Dedifferentiated amniotic fluid mesenchymal stem cell (primary cell): Measurements from ENCODE around the gene ELOB.
"Not testable (repeated sequence)": the region's sequence is repeated elsewhere in the genome, so short reads cannot be mapped to it uniquely, and the experiment has no call there.

Experiments used
- DNase-seq: peaks from one replicate; pipeline ENCODE4 v3.0.0-alpha.2; 2016; ENCODE audit errors: extremely low spot score

ELOB gene

DNA sequence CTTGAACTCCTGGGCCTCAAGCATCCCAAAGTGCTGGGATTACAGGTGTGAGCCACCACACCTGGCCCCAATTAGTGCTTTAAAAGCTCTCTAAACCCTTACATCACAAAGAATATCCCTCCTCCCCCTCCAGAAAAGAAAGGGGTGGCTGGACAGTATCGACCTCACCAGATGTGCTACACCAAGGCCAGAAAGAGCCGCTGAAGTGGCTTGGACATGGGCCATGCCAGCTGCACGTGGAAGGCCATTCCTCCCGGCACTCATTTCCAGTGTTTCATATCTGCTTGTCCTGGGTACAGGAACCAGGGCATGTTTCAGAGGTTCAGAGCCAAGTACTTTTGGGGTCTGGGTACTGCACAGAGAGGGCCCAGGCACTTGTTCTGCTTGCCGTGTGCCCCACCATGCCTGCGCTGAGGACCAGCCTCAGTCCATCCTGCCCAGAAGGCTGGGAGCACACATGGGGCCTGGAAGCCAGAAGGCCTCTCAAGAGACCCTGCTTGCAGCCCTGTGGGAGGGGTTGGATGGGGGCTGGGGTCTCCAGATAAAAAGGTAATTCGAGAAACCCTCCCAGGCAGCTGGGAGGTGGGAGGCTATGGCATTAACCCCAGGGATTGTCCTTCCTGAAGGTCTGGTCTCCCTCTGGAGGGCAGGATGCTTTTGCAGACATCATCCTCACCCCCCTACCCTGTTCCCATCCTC lies 28.2 kb downstream of the ELOB start:
- DNase-seq: no peak

DNA sequence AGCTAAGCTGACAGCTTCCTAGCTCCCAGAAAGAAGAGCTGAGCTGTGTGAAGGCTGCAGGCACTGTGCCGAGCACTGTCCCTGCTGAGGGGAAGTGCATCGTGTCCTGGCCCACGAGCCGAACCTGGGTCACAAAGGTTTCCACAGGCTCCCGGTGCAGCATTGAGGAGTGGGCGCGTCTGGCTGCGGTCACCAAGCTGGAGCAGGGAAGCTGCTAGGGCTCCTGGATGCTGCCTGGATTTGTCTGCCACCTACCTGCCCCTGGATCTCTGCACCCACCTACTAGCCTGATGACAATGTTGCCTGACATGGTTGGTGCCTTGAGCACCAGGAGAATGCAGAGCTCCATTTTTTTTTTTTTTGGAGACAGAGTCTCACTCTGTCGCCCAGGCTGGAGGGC lies 31.1 kb downstream of the ELOB start:
- no peak for DNase-seq

DNA sequence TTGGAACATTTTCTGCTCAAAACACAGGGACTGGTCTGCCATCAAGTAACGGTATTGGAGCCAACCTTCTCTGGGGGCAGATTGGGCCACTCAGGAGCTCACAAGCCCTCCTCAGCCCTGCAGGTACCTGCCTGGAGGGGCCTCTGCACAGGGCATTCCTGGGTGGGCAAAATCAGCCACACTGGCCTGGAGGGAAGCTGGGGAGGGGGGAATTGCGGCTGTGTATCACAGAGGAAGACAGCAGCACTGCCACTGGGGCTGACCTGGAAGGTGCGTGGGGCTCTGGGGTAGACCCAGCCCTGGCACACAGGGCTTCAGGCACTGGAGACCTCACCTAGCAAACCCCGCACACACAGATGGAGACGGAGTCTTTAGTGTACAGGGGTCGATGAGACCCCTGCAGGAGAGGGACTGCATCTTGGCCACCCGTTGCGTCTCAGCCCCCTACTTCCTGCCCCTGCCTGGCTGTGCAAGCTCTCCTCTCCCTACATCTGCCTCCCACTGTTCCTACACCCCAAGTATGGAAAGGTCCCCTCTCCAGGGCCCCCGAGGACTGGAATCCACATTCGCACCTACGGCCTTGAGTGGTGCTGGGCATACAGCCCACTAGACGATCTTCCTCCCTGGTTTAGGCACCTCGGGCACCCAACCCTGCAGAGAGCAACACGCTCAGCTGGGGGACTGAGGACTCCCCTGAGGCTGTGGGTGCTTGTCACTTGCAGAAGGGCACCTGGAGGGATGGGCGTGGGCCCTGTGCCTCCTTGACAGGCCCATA lies 31.8 kb downstream of the ELOB start:
- DNase-seq: no peak

DNA sequence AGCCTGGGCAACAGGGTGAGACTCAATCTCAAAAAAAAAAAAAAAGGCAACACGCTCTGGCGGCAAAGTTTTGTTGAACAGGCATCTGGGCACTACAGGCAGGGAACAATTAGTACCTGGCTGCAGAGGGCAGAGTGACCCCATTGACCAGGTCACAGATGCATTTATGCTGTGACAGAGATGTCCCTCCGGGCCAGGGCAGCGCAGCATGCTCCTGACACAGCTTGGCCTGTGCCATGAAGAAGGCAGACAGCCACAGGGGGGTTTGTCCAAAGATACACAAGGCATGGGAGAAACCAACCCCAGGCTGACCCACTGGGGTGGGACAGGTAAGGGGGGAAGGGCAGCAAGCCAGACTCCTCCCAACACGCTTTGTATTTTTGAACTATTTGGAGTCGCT lies 32.4 kb downstream of the ELOB start:
- no peak for DNase-seq

DNA sequence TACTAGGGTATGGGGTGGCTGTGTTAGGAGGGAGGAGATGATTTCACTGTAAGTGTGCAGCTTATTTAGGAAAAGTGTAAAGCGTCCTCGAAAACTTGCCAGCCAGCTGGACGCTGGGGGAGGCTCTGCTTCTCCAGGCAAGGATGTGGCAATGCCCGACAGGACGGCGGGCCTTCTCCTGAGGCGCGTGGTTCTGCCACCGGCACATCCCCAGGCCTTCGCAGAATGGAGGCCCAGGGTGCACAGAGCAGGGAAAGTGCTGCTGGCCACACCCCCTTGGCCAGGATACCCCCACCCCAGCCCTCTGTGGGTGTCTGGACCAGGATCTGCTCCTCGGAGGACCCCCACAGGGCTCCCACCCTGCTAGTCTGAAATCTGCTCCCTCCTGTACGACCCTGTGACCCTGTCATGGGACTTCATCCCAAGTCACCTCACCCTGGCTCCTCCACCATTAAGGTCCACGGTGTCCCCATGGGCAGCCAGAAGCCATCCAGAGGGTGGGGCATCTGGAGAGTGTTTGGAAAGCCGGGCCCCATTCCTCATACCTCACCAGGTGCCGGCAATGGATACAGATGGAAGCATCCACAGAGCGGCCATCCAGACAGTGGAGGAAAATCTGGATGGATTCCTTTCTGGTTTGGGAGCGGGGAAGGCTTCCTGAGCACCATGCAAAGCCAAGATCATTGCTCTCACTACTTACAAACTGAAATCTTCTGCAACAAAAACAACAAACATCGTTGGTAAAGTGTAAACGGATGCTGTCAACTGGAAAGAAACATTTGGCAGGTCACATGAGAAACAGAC lies 33.9 kb downstream of the ELOB start:
- DNase-seq: no peak

DNA sequence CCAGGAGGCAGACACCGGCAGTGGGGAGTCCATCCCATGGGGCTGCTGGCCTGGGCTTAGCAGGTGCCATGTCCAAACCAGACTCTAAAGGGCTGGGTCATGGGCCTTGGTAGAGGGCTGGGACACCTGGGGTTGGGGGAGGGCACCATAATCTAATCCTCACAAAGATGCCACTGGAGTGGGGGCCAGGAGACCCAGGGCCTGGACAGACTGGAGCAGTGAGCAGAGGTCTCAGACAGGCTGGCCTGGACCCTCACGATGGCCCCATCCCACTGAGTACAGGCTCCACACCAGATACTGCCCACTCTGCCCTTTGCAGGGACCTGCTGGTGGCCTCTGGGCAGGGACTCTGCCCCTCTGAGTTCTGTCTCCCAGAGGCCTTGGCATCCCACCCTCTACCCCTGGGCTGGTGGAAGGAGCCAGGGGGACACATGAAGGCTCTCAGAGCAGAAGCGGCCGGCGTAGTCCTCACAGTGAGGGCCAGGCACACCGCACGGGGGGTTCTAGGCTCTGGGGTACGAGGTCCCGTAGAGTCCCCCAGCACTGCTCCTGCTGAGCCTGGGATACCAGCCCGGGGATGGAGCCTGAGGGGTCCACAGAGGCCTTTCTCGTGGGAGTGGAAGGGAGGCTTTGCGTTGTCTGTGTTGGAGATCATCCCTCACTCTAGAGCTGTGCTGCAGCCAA lies 34.6 kb downstream of the ELOB start:
- DNase-seq: no peak

DNA sequence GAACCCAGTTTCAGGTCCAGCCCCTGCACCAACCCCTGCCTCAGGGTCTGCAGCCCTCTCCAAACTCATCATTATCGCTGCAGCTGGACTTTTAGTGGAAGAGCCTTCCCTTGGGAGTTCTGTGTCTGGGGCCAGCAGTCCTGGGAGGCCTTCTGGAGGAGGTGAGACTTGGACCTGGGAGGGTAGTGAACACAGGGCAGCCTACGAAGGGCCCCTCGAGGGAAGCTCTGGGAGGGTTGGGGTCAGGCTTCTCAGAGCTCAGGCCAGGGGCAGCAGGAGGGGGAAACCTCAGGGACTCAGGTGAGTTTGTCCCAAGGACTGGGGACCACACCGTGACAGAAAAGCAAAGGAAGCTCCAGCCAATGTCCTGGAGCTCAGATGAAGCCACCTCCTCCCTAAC lies 35.9 kb downstream of the ELOB start:
- DNase-seq: no peak

DNA sequence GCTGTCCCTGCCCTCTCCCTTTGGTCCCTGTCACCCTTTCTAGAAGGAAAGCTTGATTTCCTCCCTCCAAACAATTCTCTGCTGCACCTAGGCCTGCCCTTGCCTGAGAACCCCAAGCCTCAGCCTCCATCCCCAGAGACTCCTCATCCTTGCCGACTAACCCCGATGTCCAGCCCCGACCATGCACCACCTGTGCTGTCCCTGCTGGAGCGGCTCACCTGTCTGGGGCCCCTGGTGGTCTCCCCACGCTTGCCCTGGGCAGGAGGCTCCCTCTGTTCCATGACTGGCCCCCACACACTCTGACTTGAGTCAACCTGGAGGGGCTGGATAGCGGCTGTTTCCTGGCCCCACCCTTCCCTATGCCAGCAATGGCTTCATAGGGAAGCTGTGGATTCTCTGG lies 36.6 kb downstream of the ELOB start:
- no peak for DNase-seq

DNA sequence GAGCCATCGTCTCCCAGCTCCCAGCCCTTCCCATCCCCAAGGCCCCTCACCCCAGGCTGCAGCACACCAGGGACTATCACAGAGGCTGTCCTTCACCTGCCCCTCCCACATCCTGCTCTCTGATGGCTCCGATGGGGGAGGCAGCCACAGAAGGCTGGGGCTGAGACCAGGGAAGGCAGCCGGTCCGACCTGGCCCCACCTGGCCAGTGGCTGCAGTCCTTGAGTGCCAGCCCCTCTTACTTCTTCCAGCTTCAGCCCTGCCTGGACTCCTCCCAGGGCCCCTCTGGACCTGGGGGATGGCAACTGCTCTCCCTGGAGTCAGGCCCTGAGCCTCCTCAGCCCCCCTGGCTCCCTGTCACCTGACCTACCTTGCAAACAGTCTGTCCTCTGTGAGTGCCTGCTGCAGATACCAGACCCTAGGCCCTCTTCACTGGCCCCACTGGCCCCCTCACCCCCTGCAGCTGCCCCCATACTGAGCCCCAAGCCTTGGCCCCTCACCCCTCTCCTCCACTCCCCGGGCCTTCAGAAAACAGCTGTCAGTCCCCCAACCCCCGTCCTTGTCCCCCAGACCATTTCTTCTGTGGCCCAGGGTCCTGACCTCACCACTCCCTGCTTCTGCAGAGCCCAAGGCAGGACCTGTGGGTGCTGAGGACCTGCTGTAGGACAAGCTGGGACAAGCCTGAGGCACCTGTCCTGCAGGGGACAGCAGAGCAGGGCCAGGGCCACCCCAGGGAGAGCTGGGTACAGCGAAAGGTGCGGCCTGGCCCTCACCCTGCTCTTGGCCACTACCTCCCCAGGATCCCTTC lies 37.3 kb downstream of the ELOB start:
- DNase-seq: no peak

DNA sequence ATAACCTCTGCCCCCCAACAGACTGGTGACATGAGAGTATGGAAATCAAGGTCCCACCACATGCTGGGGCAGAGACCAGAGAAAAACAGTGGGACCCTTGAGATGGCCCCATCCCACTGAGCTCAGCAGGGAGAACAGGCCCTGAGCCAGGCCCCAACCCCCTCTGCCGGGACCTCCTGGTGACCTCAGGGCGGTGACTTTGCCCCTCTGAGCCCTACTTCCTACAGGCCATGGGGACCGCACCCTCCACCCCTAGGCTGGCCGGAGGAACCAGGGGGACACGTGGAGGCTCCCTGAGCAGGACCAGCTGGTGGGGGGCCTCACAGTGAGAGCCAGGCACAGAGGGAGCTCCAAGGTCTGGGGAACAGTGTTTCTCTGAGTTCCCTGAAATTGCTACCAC lies 38.5 kb downstream of the ELOB start:
- DNase-seq: no peak

DNA sequence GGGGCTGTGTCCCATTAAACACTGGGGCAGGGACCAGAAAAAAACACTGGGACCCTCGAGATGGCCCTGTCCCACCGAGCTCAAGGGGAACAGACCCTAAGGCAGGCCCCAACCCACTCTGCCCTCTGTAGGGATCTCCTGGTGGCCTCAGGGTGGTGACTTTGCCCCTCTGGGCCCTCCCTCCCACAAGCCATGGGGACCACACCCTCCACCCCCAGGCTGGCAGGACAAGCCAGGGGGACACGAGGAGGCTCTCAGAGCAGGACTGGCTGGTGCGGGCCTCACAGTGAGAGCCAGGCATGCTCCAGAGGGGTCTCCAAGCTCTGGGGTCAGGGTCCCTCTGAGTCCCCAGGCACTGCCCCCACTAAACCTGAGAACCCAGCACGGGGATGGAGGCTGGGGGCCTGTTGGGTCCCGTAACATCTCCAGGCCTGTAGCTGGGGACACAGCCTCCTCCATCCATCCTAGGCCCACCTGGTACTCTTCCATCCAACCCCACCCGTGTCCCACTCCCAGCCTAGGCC lies 39.1 kb downstream of the ELOB start:
- no peak for DNase-seq

DNA sequence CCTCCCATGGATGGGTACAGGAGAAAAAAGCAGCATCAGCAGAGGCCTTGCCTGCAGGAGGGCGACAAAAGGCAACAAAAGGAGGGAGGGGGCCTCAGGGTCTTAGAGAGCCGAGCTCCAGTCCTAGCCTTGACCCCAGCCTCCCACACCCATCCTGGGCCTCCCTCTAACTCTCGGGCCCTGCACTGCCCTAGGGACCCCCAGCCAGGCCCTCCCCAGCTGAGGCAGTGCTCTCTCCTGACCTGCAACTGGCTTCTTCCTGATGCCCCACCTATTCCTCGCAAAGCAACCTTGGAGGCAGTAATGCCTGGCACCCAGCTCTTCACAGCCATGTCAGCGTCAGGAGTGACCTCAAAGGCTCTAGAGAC lies 39.9 kb downstream of the ELOB start:
- DNase-seq: no peak

DNA sequence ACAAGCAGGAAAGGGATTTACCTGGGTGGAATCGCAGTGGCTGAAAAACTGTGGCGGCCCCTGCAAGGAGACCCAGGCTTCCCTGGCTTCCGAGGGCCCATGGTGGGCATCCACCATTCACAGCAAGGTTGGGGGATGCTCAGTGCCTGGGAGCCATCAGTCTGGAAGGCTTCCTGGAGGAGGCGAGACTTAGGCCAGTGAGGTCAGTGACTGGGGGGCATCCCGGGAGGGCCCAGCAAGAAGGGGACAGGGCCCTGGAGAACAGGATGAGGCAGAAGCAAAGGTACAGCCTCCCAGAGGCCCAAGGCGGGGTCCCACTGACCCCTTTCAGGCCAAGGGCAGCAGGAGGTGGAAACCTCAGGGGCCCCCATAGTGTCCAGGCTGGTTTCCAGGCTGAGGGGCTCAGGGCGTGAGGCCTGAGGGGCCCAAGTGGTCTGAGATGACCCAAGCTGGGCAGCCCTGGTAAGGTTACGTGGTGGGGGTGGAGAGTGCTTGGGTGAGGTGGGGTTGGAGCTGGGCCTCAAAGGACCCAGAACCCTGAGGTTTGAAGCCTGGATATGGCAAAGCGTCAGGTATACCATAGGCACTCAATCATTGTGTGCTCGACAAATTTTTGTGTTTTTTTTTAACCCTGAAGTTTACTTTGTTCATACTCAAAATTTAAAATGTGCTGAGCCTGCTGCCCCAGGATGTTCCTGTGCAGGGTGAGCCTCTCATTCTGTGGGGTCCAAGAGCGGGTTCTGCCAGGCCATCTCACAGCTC lies 40.4 kb downstream of the ELOB start:
- DNase-seq: no peak

DNA sequence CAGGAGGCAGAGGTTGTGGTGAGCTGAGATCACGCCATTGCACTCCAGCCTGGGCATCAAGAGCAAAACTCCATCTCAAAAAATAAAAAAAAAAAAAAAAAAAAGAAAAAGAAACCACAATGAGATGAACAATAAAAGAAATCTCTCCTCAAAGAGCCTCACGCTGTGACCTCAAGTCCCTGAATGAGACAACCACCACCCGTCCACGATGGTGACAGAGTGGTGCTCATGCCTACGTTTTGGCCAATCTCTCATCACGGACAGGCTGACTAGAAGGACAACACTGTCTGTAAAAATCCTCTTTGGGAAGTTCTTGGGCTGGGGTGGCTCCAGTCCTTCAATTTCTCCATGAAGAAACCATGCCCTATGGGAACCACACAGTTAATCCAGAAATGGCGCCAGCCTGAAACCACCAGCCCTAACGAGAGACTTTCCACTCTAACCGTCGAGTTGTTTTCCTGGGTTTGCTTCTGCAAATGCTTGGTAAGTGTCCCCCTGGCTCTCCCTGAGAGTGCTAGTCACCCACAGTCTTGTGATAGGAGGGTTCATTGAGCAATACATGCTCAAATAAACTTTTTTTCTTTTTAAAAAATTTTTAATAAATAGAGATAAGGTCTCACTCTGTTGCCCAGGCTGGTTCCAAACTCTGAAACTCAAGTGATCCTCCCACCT lies 42.1 kb downstream of the ELOB start:
- DNase-seq: no peak

DNA sequence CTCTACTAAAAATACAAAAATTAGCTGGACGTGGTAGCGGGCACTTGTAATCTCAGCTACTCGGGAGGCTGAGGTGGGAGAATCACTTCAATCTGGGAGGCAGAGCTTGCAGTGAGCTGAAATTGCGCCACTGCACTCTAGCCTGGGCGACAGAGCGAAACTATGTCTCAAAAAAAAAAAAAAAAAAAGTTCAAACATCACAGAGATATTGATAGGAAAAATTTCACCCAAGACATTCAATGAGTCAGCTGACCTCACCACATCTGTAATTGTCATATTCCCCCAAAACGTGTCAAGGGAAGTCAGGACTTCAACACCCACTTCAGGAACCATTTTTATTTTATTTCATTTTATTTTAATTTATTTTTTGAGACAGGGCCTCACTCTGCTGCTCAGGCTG lies 49.0 kb downstream of the ELOB start:
- no peak for DNase-seq

DNA sequence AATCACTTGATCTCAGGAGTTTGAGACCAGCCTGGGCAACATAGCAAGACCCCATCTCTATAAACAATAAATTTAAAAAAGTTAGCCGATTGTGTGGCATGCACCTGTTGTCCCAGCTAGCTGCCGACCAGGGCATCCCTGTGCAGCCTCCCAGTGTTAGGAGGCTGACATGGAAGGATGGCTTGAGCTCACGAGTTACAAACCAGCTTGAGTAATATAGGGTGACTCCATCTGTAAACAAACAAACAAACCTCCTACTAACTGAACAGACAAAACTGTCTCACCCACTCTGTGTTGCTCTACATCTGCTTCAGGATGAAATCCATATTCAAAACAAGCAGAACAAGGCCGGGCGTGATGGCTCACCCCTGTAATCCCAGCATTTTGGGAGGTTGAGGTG lies 50.2 kb downstream of the ELOB start:
- DNase-seq: no peak

DNA sequence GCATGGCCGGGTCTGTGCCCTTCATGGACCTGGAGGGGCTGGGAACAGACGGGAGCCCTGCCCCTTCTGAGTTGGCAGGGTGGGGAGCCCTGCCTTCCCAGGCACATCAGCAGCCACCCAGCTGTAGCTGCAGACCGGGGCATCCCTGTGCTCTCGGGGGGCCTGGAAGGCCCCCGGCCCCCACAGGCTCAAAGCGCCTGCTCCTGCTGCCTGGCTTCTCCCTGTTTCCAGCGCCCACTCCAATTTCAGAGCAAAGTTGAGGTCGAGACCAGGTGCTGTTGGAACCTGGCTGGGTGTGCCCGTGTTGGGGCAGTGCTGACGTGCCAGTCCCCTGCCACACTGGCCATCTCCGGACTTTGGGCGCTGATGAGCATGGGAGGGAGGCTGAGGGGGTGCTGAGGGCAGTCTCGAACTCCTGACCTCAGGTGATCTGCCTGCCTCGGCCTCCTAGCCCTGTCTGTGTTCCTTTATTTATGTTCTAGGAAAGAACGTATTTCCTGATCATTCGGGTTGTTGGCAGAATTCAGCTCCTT lies 52.2 kb downstream of the ELOB start:
- no peak for DNase-seq

DNA sequence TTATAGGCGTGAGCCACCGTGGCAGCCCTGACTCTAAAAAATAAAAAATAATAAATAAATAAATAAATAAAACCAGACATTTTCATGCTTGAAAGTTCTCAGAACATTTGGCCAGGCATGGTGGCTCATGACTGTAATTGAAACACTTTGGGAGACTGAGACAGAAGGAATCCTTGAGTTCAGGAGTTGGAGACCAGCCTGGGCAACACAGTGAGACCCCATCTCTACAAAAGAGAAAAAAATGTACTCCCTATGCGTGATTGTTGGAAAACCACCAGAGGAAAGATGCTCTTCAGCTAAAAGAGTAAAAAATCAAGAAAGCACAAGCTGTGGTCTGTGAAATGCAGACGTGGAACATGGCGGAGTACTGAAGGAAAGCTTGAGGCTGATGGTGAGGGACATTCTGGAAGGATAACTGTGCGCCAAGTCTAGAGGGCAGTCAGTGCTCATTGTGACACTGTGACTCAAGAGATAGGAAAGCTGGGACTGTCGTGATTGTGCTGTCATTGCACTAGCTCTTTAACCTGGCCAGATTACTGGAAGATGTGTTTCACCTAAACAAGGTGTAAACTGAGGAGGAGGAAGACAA lies 52.9 kb downstream of the ELOB start:
- DNase-seq: no peak

DNA sequence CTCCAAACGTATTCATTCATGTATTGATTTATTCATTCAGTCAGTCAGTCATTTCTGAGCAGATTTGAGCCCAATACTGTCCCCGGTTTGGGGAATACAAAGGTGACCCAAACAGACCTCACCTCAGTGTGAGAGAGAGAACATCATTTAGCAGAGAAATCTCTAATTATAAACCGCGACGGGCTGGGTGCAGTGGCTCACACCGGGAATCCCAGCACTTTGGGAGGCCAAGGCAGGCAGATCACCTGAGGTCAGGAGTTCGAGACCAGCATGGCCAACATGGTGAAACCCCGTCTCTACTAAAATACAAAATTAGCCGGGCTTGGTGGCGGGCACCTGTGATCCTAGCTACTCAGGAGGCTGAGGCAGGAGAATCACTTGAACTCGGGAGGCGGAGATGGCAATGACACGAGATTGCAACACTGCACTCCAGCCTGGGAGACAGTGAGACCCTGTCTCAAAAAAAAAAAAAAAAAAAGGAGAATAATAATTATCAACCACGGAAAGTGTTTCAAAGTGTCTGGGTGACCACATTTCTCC lies 55.4 kb downstream of the ELOB start:
- DNase-seq: not testable (repeated sequence)
